Body of pancreas (tissue), 4 donors: ENCODE results near the gene RNASEH2B.

Experiments
- POLR2A ChIP-seq, 3 donors: fragments of 450-650 bp; IDR thresholded peaks; one replicate each; pipeline ENCODE4 v1.6.1; 2016; ENCODE audit warnings: antibody characterized with exemption in 3 of 3, mild to moderate bottlenecking in 2 of 3
- TF ChIP-seq, protein P1 (sequence below), 7 experiments: fragments of 450-650 bp in 4 of 7; fragments of 200-600 bp in 3 of 7; sonication (generic) in 3 of 7; IDR thresholded peaks; one replicate each; pipeline ENCODE4 v1.5.1; 2016 to 2019; ENCODE audit warnings: antibody characterized with exemption in 7 of 7

DNA sequence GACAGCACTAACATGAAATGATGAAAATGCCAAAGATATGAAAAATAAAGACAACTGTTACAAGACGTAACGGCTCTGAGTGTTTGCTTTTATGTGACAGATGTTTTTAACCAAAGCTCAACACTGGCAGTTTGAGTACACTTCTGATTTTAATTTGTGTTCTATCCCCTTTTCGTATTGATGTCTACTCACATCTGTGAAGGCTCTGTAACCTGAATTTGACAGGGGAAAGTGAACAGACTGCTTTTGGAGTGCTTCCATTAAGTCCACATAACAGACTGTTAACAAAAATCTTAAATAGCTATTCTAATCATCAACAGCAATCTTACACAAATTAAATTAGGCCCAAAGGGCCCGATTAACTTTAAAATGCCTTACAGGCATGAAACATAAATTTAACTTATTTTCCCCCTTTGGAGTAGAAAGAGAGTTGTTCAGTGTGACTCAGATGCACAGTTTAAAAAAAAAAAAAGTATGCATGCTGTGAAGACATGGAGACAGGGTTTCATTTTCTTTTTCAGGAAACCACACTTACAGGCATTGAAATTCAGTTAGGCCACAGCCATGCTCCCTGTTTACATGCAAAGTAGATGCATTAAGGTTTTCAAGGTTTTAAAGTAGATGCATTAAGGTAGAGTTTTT is 16.3 kb upstream of the RNASEH2B start:
- TF ChIP-seq, protein P1, sequence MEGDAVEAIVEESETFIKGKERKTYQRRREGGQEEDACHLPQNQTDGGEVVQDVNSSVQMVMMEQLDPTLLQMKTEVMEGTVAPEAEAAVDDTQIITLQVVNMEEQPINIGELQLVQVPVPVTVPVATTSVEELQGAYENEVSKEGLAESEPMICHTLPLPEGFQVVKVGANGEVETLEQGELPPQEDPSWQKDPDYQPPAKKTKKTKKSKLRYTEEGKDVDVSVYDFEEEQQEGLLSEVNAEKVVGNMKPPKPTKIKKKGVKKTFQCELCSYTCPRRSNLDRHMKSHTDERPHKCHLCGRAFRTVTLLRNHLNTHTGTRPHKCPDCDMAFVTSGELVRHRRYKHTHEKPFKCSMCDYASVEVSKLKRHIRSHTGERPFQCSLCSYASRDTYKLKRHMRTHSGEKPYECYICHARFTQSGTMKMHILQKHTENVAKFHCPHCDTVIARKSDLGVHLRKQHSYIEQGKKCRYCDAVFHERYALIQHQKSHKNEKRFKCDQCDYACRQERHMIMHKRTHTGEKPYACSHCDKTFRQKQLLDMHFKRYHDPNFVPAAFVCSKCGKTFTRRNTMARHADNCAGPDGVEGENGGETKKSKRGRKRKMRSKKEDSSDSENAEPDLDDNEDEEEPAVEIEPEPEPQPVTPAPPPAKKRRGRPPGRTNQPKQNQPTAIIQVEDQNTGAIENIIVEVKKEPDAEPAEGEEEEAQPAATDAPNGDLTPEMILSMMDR (IDR thresholded peaks at IDR 0.05), result no peak
- TF ChIP-seq POLR2A (IDR thresholded peaks at IDR 0.05), result no peak
